T-helper 1 cell treated with Interleukin-12 subunit alpha and Interleukin-12 subunit beta and Interleukin-4 antibody, amounts not matched to agents 30 μg/mL and 1 μg/mL, for 36 hours (primary cell): Measurements from ENCODE around the gene WDR27.
"Not testable (repeated sequence)": the region's sequence is repeated elsewhere in the genome, so short reads cannot be mapped to it uniquely, and the experiment has no call there.

ENCODE experiments used
- H3K27ac Mint-ChIP-seq: one replicate; pipeline ENCODE4 v1.8.0; 2021; ENCODE audit warnings: mild to moderate bottlenecking, mixed read lengths
- H3K27me3 Mint-ChIP-seq: one replicate; pipeline ENCODE4 v1.8.0; 2021; ENCODE audit warnings: low read depth, mixed read lengths
- H3K36me3 Mint-ChIP-seq: one replicate; pipeline ENCODE4 v1.8.0; 2021; ENCODE audit warnings: low read depth, mixed read lengths
- H3K4me1 Mint-ChIP-seq: one replicate; pipeline ENCODE4 v1.8.0; 2021; ENCODE audit warnings: low read depth, mixed read lengths
- H3K4me3 Mint-ChIP-seq: one replicate; pipeline ENCODE4 v1.8.0; 2021; ENCODE audit warnings: mild to moderate bottlenecking, moderate library complexity, mixed read lengths
- H3K9me3 Mint-ChIP-seq: one replicate; pipeline ENCODE4 v1.8.0; 2021; ENCODE audit warnings: mixed read lengths

Gene WDR27

GRCh38 chr6:169645459-169645858 lies 56.4 kb downstream of the WDR27 start:
- not testable (repeated sequence) for H3K4me3 Mint-ChIP-seq, H3K27me3 Mint-ChIP-seq, H3K4me1 Mint-ChIP-seq, H3K36me3 Mint-ChIP-seq, H3K27ac Mint-ChIP-seq, H3K9me3 Mint-ChIP-seq

- H3K4me1 Mint-ChIP-seq = no peaks in the 10 kb centered on the region
- no peaks in the 10 kb centered on the region for H3K27me3 Mint-ChIP-seq
- no peaks in the 10 kb centered on the region for H3K9me3 Mint-ChIP-seq
- no peak overlapping the region for H3K27ac Mint-ChIP-seq
- H3K36me3 Mint-ChIP-seq = no peaks in the 10 kb centered on the region
- H3K4me3 Mint-ChIP-seq = no peak overlapping the region
Observed at GRCh38 chr6:169643521-169643920, 58.3 kb downstream of the WDR27 start.

- no peaks in the 10 kb centered on the region for H3K4me1 Mint-ChIP-seq
- H3K4me3 Mint-ChIP-seq = no peak overlapping the region
- H3K36me3 Mint-ChIP-seq = no peaks in the 10 kb centered on the region
- no peaks in the 10 kb centered on the region for H3K27me3 Mint-ChIP-seq
- no peaks in the 10 kb centered on the region for H3K9me3 Mint-ChIP-seq
- H3K27ac Mint-ChIP-seq = no peak overlapping the region
Observed at GRCh38 chr6:169642455-169642854, 59.4 kb downstream of the WDR27 start.

- Mint-ChIP-seq H3K4me1 (no peaks in the 10 kb centered on the region), H3K27me3 (no peaks in the 10 kb centered on the region), H3K27ac (no peak overlapping the region), H3K9me3 (no peaks in the 10 kb centered on the region), H3K4me3 (no peak overlapping the region), H3K36me3 (no peaks in the 10 kb centered on the region)
Observed at GRCh38 chr6:169641461-169642085, 60.3 kb downstream of the WDR27 start.

- Mint-ChIP-seq H3K9me3 (no peaks in the 10 kb centered on the region), H3K36me3 (no peaks in the 10 kb centered on the region), H3K4me3 (no peak overlapping the region), H3K4me1 (no peaks in the 10 kb centered on the region), H3K27me3 (no peaks in the 10 kb centered on the region), H3K27ac (no peak overlapping the region)
Observed at GRCh38 chr6:169640983-169641382, 60.8 kb downstream of the WDR27 start.

GRCh38 chr6:169640351-169640852 lies 61.4 kb downstream of the WDR27 start:
- no peaks in the 10 kb centered on the region for H3K9me3 Mint-ChIP-seq
- no peaks in the 10 kb centered on the region for H3K36me3 Mint-ChIP-seq
- H3K4me1 Mint-ChIP-seq = no peaks in the 10 kb centered on the region
- H3K27ac Mint-ChIP-seq = no peak overlapping the region
- no peaks in the 10 kb centered on the region for H3K27me3 Mint-ChIP-seq
- H3K4me3 Mint-ChIP-seq = no peak overlapping the region

GRCh38 chr6:169639653-169640278 lies 62.1 kb downstream of the WDR27 start:
- Mint-ChIP-seq H3K36me3 (no peaks in the 10 kb centered on the region), H3K27ac (no peak overlapping the region), H3K4me3 (no peak overlapping the region), H3K9me3 (no peaks in the 10 kb centered on the region), H3K4me1 (no peaks in the 10 kb centered on the region), H3K27me3 (no peaks in the 10 kb centered on the region)

- no peak overlapping the region for H3K4me3 Mint-ChIP-seq
- no peaks in the 10 kb centered on the region for H3K9me3 Mint-ChIP-seq
- no peaks in the 10 kb centered on the region for H3K36me3 Mint-ChIP-seq
- H3K4me1 Mint-ChIP-seq = no peaks in the 10 kb centered on the region
- H3K27me3 Mint-ChIP-seq = no peaks in the 10 kb centered on the region
- H3K27ac Mint-ChIP-seq = no peak overlapping the region
Observed at GRCh38 chr6:169638915-169639314, 62.9 kb downstream of the WDR27 start.

GRCh38 chr6:169638388-169638787 lies 63.4 kb downstream of the WDR27 start:
- Mint-ChIP-seq H3K27ac (no peak overlapping the region), H3K4me3 (no peak overlapping the region), H3K4me1 (no peaks in the 10 kb centered on the region), H3K27me3 (no peaks in the 10 kb centered on the region), H3K9me3 (no peaks in the 10 kb centered on the region), H3K36me3 (no peaks in the 10 kb centered on the region)

GRCh38 chr6:169635345-169635744 lies 66.5 kb downstream of the WDR27 start:
- Mint-ChIP-seq H3K9me3 (no peaks in the 10 kb centered on the region), H3K4me3 (no peak overlapping the region), H3K4me1 (no peaks in the 10 kb centered on the region), H3K27ac (no peak overlapping the region), H3K27me3 (no peaks in the 10 kb centered on the region), H3K36me3 (no peaks in the 10 kb centered on the region)

- Mint-ChIP-seq H3K27me3 (no peaks in the 10 kb centered on the region), H3K36me3 (no peaks in the 10 kb centered on the region), H3K27ac (no peak overlapping the region), H3K4me1 (no peaks in the 10 kb centered on the region), H3K4me3 (no peak overlapping the region), H3K9me3 (no peaks in the 10 kb centered on the region)
Observed at GRCh38 chr6:169632841-169633240, 69.0 kb downstream of the WDR27 start.

- H3K27me3 Mint-ChIP-seq = no peaks in the 10 kb centered on the region
- H3K4me3 Mint-ChIP-seq = no peak overlapping the region
- H3K27ac Mint-ChIP-seq = no peak overlapping the region
- H3K36me3 Mint-ChIP-seq = no peaks in the 10 kb centered on the region
- no peaks in the 10 kb centered on the region for H3K9me3 Mint-ChIP-seq
- no peaks in the 10 kb centered on the region for H3K4me1 Mint-ChIP-seq
Observed at GRCh38 chr6:169629256-169629655, 72.6 kb downstream of the WDR27 start.

- H3K27me3 Mint-ChIP-seq = no peaks in the 10 kb centered on the region
- H3K4me1 Mint-ChIP-seq = no peaks in the 10 kb centered on the region
- no peaks in the 10 kb centered on the region for H3K36me3 Mint-ChIP-seq
- no peaks in the 10 kb centered on the region for H3K9me3 Mint-ChIP-seq
- H3K4me3 Mint-ChIP-seq = no peak overlapping the region
- H3K27ac Mint-ChIP-seq = no peak overlapping the region
Observed at GRCh38 chr6:169627736-169628607, 73.9 kb downstream of the WDR27 start.

GRCh38 chr6:169626649-169627048 lies 75.2 kb downstream of the WDR27 start:
- H3K27me3 Mint-ChIP-seq = no peaks in the 10 kb centered on the region
- no peak overlapping the region for H3K27ac Mint-ChIP-seq
- H3K9me3 Mint-ChIP-seq = no peaks in the 10 kb centered on the region
- H3K36me3 Mint-ChIP-seq = no peaks in the 10 kb centered on the region
- H3K4me3 Mint-ChIP-seq = no peak overlapping the region
- H3K4me1 Mint-ChIP-seq = no peaks in the 10 kb centered on the region

GRCh38 chr6:169626169-169626568 lies 75.7 kb downstream of the WDR27 start:
- Mint-ChIP-seq H3K4me3 (no peak overlapping the region), H3K4me1 (no peaks in the 10 kb centered on the region), H3K36me3 (no peaks in the 10 kb centered on the region), H3K27me3 (no peaks in the 10 kb centered on the region), H3K27ac (no peak overlapping the region), H3K9me3 (no peaks in the 10 kb centered on the region)
